Tibial nerve (tissue), 4 donors: ENCODE measurements around the gene GNAQ.

Experiments
- EP300 ChIP-seq, 2 donors: sonication (generic); formaldehyde crosslinking; IDR thresholded peaks; one replicate each; pipeline ENCODE4 v1.6.1; 2017; ENCODE audit warnings: antibody characterized with exemption in 2 of 2, mild to moderate bottlenecking in 1 of 2
- TF ChIP-seq, protein P1 (sequence below), 5 experiments: fragments of 200-600 bp in 3 of 5; fragments of 450-650 bp in 2 of 5; sonication (generic) in 3 of 5; IDR thresholded peaks; one replicate each; pipeline ENCODE4 v1.5.1; 2016 to 2019; ENCODE audit warnings: antibody characterized with exemption in 5 of 5, mild to moderate bottlenecking in 3 of 5, moderate library complexity in 2 of 5

GRCh38 chr9:78028926-78029325 lies 2.7 kb downstream of the GNAQ start:
- no peak for TF ChIP-seq EP300 (IDR thresholded peaks at IDR 0.05)
- TF ChIP-seq, protein P1, sequence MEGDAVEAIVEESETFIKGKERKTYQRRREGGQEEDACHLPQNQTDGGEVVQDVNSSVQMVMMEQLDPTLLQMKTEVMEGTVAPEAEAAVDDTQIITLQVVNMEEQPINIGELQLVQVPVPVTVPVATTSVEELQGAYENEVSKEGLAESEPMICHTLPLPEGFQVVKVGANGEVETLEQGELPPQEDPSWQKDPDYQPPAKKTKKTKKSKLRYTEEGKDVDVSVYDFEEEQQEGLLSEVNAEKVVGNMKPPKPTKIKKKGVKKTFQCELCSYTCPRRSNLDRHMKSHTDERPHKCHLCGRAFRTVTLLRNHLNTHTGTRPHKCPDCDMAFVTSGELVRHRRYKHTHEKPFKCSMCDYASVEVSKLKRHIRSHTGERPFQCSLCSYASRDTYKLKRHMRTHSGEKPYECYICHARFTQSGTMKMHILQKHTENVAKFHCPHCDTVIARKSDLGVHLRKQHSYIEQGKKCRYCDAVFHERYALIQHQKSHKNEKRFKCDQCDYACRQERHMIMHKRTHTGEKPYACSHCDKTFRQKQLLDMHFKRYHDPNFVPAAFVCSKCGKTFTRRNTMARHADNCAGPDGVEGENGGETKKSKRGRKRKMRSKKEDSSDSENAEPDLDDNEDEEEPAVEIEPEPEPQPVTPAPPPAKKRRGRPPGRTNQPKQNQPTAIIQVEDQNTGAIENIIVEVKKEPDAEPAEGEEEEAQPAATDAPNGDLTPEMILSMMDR (IDR thresholded peaks at IDR 0.05), result no peak
